ENCODE measurements around the gene HNRNPAB. TPM values are rescaled to one million over a fixed set of nuclear protein-coding genes. Genes with fewer than 3 reads are reported as not detected.

Gene HNRNPAB
- total RNA-seq, 1 donor from 2014 or later: 67.4 TPM

- H3K36me3 ChIP-seq (ENCODE audit: control insufficient read depth, insufficient read depth, low read length): peaks cover 40% of the 10 kb centered on the region
- no peak overlapping the region for H3K4me3 ChIP-seq (ENCODE audit: low read depth, low read length)
- TF ChIP-seq, protein P1, sequence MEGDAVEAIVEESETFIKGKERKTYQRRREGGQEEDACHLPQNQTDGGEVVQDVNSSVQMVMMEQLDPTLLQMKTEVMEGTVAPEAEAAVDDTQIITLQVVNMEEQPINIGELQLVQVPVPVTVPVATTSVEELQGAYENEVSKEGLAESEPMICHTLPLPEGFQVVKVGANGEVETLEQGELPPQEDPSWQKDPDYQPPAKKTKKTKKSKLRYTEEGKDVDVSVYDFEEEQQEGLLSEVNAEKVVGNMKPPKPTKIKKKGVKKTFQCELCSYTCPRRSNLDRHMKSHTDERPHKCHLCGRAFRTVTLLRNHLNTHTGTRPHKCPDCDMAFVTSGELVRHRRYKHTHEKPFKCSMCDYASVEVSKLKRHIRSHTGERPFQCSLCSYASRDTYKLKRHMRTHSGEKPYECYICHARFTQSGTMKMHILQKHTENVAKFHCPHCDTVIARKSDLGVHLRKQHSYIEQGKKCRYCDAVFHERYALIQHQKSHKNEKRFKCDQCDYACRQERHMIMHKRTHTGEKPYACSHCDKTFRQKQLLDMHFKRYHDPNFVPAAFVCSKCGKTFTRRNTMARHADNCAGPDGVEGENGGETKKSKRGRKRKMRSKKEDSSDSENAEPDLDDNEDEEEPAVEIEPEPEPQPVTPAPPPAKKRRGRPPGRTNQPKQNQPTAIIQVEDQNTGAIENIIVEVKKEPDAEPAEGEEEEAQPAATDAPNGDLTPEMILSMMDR (IDR thresholded peaks at IDR 0.05; ENCODE audit: insufficient read depth, low read length, severe bottlenecking): no peak
- H3K27me3 ChIP-seq (ENCODE audit: control insufficient read depth, insufficient read depth, low read length): no peaks in the 10 kb centered on the region
- FAIRE-seq (no peak), DNase-seq (ENCODE audit: low read depth) (no peak)
Measured at GRCh38 chr5:178207917-178208280, 3.6 kb downstream of the HNRNPAB start.

DNA sequence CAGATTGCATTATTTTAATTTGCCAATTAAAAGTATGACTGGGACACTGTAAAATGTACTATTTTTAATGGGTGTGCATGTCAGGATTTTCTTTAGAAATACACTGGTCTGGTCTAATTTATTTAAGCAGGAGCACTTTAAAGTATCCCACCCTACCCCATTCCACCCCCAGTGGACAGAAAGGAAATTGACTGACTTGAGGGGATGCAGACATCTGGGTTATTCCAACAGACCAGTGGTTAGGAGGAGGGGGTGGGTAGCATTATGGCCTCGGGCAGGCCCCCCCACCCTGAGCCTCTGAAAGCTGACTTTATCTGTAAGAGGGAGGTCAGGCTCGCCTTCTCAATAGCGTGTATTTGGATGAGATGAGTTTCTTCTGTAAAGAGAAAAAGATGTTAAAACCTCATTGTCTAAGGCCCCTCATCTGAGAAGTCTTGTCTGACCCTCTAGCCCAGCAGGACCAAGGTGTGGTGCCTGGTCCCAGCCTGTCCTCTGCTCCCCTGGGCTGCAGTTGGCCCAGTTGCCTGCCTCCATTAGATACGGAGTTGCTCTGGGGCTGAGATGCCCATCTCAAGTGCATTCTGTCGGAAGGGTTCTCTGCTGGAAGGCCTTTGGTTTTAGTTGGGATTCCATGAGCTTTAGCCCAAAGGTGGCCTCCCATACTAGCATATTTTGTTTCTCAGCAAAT, 4.4 kb downstream of the HNRNPAB start:
- H3K27me3 ChIP-seq (ENCODE audit: control insufficient read depth, insufficient read depth, low read length): no peaks in the 10 kb centered on the region
- no peak for DNase-seq (ENCODE audit: low read depth)
- peaks cover 41% of the 10 kb centered on the region for H3K36me3 ChIP-seq (ENCODE audit: control insufficient read depth, insufficient read depth, low read length)
- H3K4me3 ChIP-seq (ENCODE audit: low read depth, low read length): no peak overlapping the region
- FAIRE-seq: no peak
- TF ChIP-seq, protein P1 (IDR thresholded peaks at IDR 0.05; ENCODE audit: insufficient read depth, low read length, severe bottlenecking): peak; percentile 1

DNA sequence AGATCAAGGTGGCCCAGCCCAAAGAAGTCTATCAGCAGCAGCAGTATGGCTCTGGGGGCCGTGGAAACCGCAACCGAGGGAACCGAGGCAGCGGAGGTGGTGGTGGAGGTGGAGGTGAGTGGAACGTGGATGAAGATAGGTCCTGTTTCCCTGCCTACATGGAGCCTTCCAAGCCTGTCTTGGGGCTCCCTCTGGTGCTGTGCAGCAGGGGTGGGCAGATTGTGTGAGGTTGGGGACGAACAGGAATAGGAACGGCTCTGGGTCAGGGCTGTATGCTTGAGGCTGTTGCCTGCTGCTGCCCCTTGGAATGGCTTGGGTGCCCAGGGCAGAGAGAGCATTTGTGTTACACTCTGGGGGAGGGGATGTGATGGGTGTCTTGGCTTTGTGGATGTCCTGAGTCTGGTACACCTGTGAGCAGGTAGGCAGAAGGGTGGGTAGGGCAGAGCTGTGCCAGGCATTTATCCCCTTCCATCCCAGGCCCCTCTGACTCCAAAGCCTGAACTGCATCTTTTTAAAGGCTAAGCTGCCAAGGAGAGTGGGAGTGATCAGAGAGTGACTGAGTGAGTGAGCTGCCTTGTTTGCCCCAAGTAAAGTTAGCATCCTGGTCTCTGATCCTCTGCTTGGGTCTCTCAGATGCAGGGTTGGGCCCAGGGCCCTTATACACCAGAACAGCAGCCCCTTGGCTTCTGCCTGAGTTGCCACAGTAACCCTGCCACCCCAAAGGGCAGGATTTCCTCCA, 5.2 kb downstream of the HNRNPAB start:
- H3K27me3 ChIP-seq (ENCODE audit: control insufficient read depth, insufficient read depth, low read length): no peaks in the 10 kb centered on the region
- no peak overlapping the region for H3K4me3 ChIP-seq (ENCODE audit: low read depth, low read length)
- FAIRE-seq (no peak), DNase-seq (ENCODE audit: low read depth) (no peak)
- TF ChIP-seq, protein P1 (IDR thresholded peaks at IDR 0.05; ENCODE audit: insufficient read depth, low read length, severe bottlenecking): no peak
- peaks cover 43% of the 10 kb centered on the region for H3K36me3 ChIP-seq (ENCODE audit: control insufficient read depth, insufficient read depth, low read length)

DNA sequence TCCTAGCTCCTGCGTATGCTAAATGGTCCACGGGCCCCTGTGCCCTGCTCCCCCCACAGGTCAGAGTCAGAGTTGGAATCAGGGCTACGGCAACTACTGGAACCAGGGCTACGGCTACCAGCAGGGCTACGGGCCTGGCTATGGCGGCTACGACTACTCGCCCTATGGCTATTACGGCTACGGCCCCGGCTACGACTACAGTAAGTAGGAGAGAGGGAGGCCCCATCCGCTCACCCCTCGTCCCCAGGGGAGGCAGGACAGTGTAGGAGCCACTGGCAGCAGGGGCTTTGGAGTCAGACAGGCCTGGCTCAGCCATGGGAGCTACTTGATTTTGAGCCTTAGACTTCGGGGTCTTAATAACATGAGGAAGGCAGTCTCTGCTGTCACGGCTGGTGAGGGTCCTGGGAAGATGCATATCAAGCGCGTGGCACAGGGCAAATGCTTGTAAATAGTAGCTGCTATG, 5.8 kb downstream of the HNRNPAB start:
- Histone ChIP-seq H3K36me3 (ENCODE audit: control insufficient read depth, insufficient read depth, low read length) (peaks cover 45% of the 10 kb centered on the region), H3K4me3 (ENCODE audit: low read depth, low read length) (no peak overlapping the region), H3K27me3 (ENCODE audit: control insufficient read depth, insufficient read depth, low read length) (no peaks in the 10 kb centered on the region)
- no peak for FAIRE-seq
- TF ChIP-seq, protein P1 (IDR thresholded peaks at IDR 0.05; ENCODE audit: insufficient read depth, low read length, severe bottlenecking): no peak
- DNase-seq (ENCODE audit: low read depth): no peak

DNA sequence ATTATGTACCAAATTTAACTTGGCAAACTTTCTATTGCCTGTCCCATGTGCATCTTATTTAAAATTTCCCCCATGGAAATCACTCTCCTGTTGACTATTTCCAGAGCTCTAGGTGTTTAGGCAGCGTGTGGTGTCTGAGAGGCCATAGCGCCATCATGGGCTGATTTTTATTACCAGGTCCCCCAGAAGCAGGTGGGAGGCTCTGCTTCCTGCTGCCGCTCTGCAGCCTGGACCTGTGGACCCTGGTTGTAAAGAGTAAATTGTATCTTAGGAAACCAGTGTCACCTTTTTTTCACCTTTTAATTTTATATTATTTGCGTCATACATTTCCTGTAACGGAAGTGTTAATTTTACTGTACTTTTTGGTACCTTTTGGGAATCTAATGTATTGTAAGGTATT, 6.4 kb downstream of the HNRNPAB start:
- DNase-seq (ENCODE audit: low read depth) (no peak), FAIRE-seq (no peak)
- H3K36me3 ChIP-seq (ENCODE audit: control insufficient read depth, insufficient read depth, low read length): peaks cover 44% of the 10 kb centered on the region
- no peaks in the 10 kb centered on the region for H3K27me3 ChIP-seq (ENCODE audit: control insufficient read depth, insufficient read depth, low read length)
- TF ChIP-seq, protein P1 (IDR thresholded peaks at IDR 0.05; ENCODE audit: insufficient read depth, low read length, severe bottlenecking): no peak
- no peak overlapping the region for H3K4me3 ChIP-seq (ENCODE audit: low read depth, low read length)
